Suprapubic skin (tissue), 4 donors: Measurements from ENCODE around the gene NPDC1. TPM values are rescaled to one million over a fixed set of nuclear protein-coding genes. Genes with fewer than 3 reads are reported as not detected.

Source experiments
- DNase-seq, 2 donors: peaks; one replicate each; pipeline ENCODE4 v3.0.0-alpha.2; 2019; ENCODE audit warnings: low spot score in 2 of 2
- H3K27ac ChIP-seq: fragments of 200-600 bp; sonication (generic); one replicate; pipeline ENCODE4 v1.5.1; 2019
- H3K27me3 ChIP-seq: fragments of 200-600 bp; sonication (generic); one replicate; pipeline ENCODE4 v1.5.1; 2019
- H3K36me3 ChIP-seq: fragments of 200-600 bp; sonication (generic); one replicate; pipeline ENCODE4 v1.5.1; 2019
- H3K4me1 ChIP-seq: fragments of 200-600 bp; sonication (generic); one replicate; pipeline ENCODE4 v1.5.1; 2019
- H3K4me3 ChIP-seq: fragments of 200-600 bp; sonication (generic); one replicate; pipeline ENCODE4 v1.5.1; 2019; ENCODE audit warnings: mild to moderate bottlenecking
- H3K9me3 ChIP-seq: fragments of 200-600 bp; sonication (generic); one replicate; pipeline ENCODE4 v1.5.1; 2019
- CTCF ChIP-seq, 2 donors: fragments of 200-600 bp in 1 of 2; fragments of 450-650 bp in 1 of 2; sonication (generic) in 1 of 2; IDR thresholded peaks; one replicate each; pipeline ENCODE4 v1.5.1; 2016 to 2019; ENCODE audit warnings: antibody characterized with exemption in 2 of 2, mild to moderate bottlenecking in 1 of 2, moderate library complexity in 1 of 2
- EP300 ChIP-seq: sonication (generic); formaldehyde crosslinking; IDR thresholded peaks from one replicate; pipeline ENCODE4 v1.6.1; 2017; ENCODE audit warnings: antibody characterized with exemption
- POLR2A ChIP-seq, 2 donors: fragments of 450-650 bp; IDR thresholded peaks; one replicate each; pipeline ENCODE4 v1.6.1; 2017; ENCODE audit warnings: antibody characterized with exemption in 2 of 2, mild to moderate bottlenecking in 2 of 2, moderate library complexity in 2 of 2
- POLR2AphosphoS5 ChIP-seq, 3 donors: sonication (generic); formaldehyde crosslinking; IDR thresholded peaks; one replicate each; pipeline ENCODE4 v1.6.1; 2017; ENCODE audit warnings: antibody characterized with exemption in 3 of 3
- WGBS: methylation state at CpG from one replicate; pipeline ENCODE4 v1.1.5; 2018; 5-methylcytosine and 5-hydroxymethylcytosine counted together
- total RNA-seq, 4 donors: library from RNA; depleted of rRNA; stranded (reverse); fragments of >200 nt; gene quantifications; one replicate each; pipeline ENCODE4 v1.1.0, GENCODE V29; 2016

The NPDC1 gene
- total RNA-seq, 4 donors from 2014 or later = 22.2 to 64.0 (median 47.3) TPM

GRCh38 chr9:137017791-137018497 is 28.0 kb downstream of the NPDC1 start:
- Histone ChIP-seq H3K36me3 (peaks cover 55% of the 10 kb centered on the region), H3K27ac (no peak overlapping the region), H3K27me3 (no peaks in the 10 kb centered on the region), H3K9me3 (no peaks in the 10 kb centered on the region), H3K4me1 (no peaks in the 10 kb centered on the region), H3K4me3 (no peak overlapping the region)
- WGBS = 98% methylated on average over 20 of the region's 45 CpGs
- TF ChIP-seq POLR2AphosphoS5 (IDR thresholded peaks at IDR 0.05) = no peak
- TF ChIP-seq EP300 = no peak
- no peak for TF ChIP-seq POLR2A (IDR thresholded peaks at IDR 0.05)
- TF ChIP-seq CTCF (IDR thresholded peaks at IDR 0.05) = no peak
- no peak for DNase-seq

GRCh38 chr9:137017071-137017470 is 28.9 kb downstream of the NPDC1 start:
- H3K27ac ChIP-seq = no peak overlapping the region
- H3K9me3 ChIP-seq = no peaks in the 10 kb centered on the region
- no peaks in the 10 kb centered on the region for H3K27me3 ChIP-seq
- peaks cover 64% of the 10 kb centered on the region for H3K36me3 ChIP-seq
- no peak overlapping the region for H3K4me3 ChIP-seq
- TF ChIP-seq POLR2AphosphoS5 (IDR thresholded peaks at IDR 0.05) = no peak
- no peak for TF ChIP-seq CTCF (IDR thresholded peaks at IDR 0.05)
- no peak for TF ChIP-seq EP300
- no peak for TF ChIP-seq POLR2A (IDR thresholded peaks at IDR 0.05)
- no peaks in the 10 kb centered on the region for H3K4me1 ChIP-seq
- DNase-seq = no peak
- 100% methylated on average over 4 of the region's 28 CpGs for WGBS

- Histone ChIP-seq H3K4me1 (no peaks in the 10 kb centered on the region), H3K27me3 (no peaks in the 10 kb centered on the region), H3K4me3 (no peak overlapping the region), H3K27ac (no peak overlapping the region), H3K9me3 (no peaks in the 10 kb centered on the region), H3K36me3 (peaks cover 70% of the 10 kb centered on the region)
- 85% methylated on average over 4 of the region's 16 CpGs for WGBS
- DNase-seq = no peak
- TF ChIP-seq POLR2A (IDR thresholded peaks at IDR 0.05) (no peak), EP300 (no peak), CTCF (IDR thresholded peaks at IDR 0.05) (no peak), POLR2AphosphoS5 (IDR thresholded peaks at IDR 0.05) (no peak)
Measured at GRCh38 chr9:137016436-137016835, 29.5 kb downstream of the NPDC1 start.

GRCh38 chr9:137015976-137016375 is 30.0 kb downstream of the NPDC1 start:
- Histone ChIP-seq H3K27me3 (no peaks in the 10 kb centered on the region), H3K9me3 (no peaks in the 10 kb centered on the region), H3K4me3 (no peak overlapping the region), H3K4me1 (no peaks in the 10 kb centered on the region), H3K27ac (no peak overlapping the region), H3K36me3 (peaks cover 75% of the 10 kb centered on the region)
- WGBS = 86% methylated on average over 2 of the region's 21 CpGs
- TF ChIP-seq POLR2A (IDR thresholded peaks at IDR 0.05) (no peak), EP300 (no peak), CTCF (IDR thresholded peaks at IDR 0.05) (no peak)
- DNase-seq = no peak

GRCh38 chr9:137015540-137015930 is 30.4 kb downstream of the NPDC1 start:
- WGBS = 97% methylated on average over 14 of the region's 25 CpGs
- Histone ChIP-seq H3K4me3 (no peak overlapping the region), H3K9me3 (no peaks in the 10 kb centered on the region), H3K27ac (no peak overlapping the region), H3K36me3 (peaks cover 75% of the 10 kb centered on the region), H3K4me1 (no peaks in the 10 kb centered on the region), H3K27me3 (no peaks in the 10 kb centered on the region)
- no peak for TF ChIP-seq POLR2A (IDR thresholded peaks at IDR 0.05)
- no peak for TF ChIP-seq POLR2AphosphoS5 (IDR thresholded peaks at IDR 0.05)
- TF ChIP-seq CTCF (IDR thresholded peaks at IDR 0.05) = no peak
- no peak for TF ChIP-seq EP300
- no peak for DNase-seq
